GM12878 (cell line): ENCODE data around the gene DPH1. TPM values are rescaled to one million over a fixed set of nuclear protein-coding genes. Genes with fewer than 3 reads are reported as not detected.

Experiments
- ATAC-seq: fragments of 200-7000 bp; cut with Tn5 transposase; 3 replicates; pipeline ENCODE4 v1.9.1; 2020; ENCODE audit warnings: mild to moderate bottlenecking, moderate library complexity
- BruUV-seq: library from RNA; stranded (reverse); fragments of 400-500 nt; replicated peaks from 2 replicates; lab custom pipeline; 2021; lab: Mats Ljungman, UMichigan
- CTCF ChIA-PET: fragments of 300-600 bp; sonication (Branson Sonifier 250); formaldehyde crosslinking; extraction: SDS; loops from one replicate; lab custom pipeline; 2021; ENCODE audit warnings: inconsistent platforms; lab: Yijun Ruan, JAX
- POLR2A ChIA-PET: fragments of 350-600 bp; formaldehyde crosslinking; extraction: SDS; loops from one replicate; lab custom pipeline; 2021; ENCODE audit warnings: inconsistent platforms; lab: Charles Lee
- RAD21 ChIA-PET: fragments of 300-600 bp; sonication (Branson Sonifier 250); formaldehyde crosslinking; loops from one replicate; lab custom pipeline; 2023; ENCODE audit warnings: antibody characterized with exemption; ENCODE audit not compliant: unreplicated experiment; lab: Charles Lee
- SMC1A ChIA-PET: fragments of 300-600 bp; sonication (Branson Sonifier 250); formaldehyde crosslinking; loops from one replicate; lab custom pipeline; 2023; ENCODE audit not compliant: unreplicated experiment, uncharacterized antibody; lab: Charles Lee
- DNase-seq: peaks from one replicate; pipeline ENCODE4 v3.0.0-alpha.2; 2011; ENCODE audit warnings: low read depth, low spot score
- FAIRE-seq: peaks from 3 replicates; lab custom pipeline; 2011; peaks lifted over from hg19 to GRCh38; lab: Jason Lieb, UNC
- H2AFZ ChIP-seq: 2 replicates; pipeline ENCODE4 v1.6.0; 2011; ENCODE audit warnings: low read depth, low read length, control low read depth; ENCODE audit not compliant: control insufficient read depth
- H3K27ac ChIP-seq: 2 replicates; pipeline ENCODE4 v1.5.1; 2011; ENCODE audit warnings: control low read depth; ENCODE audit not compliant: control insufficient read depth, insufficient read depth
- H3K27me3 ChIP-seq, 2 experiments: replicated peaks in 1 of 2; 2 replicates each; pipeline versions ENCODE4 v1.6.0 to v1.6.1; 2011; ENCODE audit warnings: low read length in 1 of 2; ENCODE audit not compliant: control insufficient read depth in 2 of 2, insufficient read depth in 2 of 2
- H3K36me3 ChIP-seq, 2 experiments: 2 replicates each; pipeline ENCODE4 v1.5.1; 2011; ENCODE audit warnings: low read length in 1 of 2; ENCODE audit not compliant: control insufficient read depth in 2 of 2, insufficient read depth in 2 of 2
- H3K4me1 ChIP-seq: 2 replicates; pipeline ENCODE4 v1.6.1; 2011; ENCODE audit warnings: mild to moderate bottlenecking, low read length, moderate library complexity, mixed read lengths; ENCODE audit not compliant: control insufficient read depth, insufficient read depth
- H3K4me2 ChIP-seq: 2 replicates; pipeline ENCODE4 v1.6.0; 2011; ENCODE audit warnings: control low read depth; ENCODE audit not compliant: control insufficient read depth, insufficient read depth
- H3K4me3 ChIP-seq: fragments of 200-600 bp; sonication (generic); 2 replicates; pipeline ENCODE4 v1.5.1; 2016
- H3K79me2 ChIP-seq: 2 replicates; pipeline ENCODE4 v1.6.0; 2011; ENCODE audit warnings: low read length; ENCODE audit not compliant: control insufficient read depth, insufficient read depth
- H3K9ac ChIP-seq: 2 replicates; pipeline ENCODE4 v1.8.0; 2011; ENCODE audit warnings: low read length, control low read depth, mixed read lengths; ENCODE audit not compliant: control insufficient read depth, insufficient read depth
- H3K9me3 ChIP-seq: replicated peaks from 3 replicates; pipeline ENCODE4 v1.5.1; 2011; ENCODE audit warnings: mild to moderate bottlenecking, low read length; ENCODE audit not compliant: control insufficient read depth, insufficient read depth
- H4K20me1 ChIP-seq: 2 replicates; pipeline ENCODE4 v1.6.0; 2011; ENCODE audit not compliant: control insufficient read depth, insufficient read depth
- BHLHE40 ChIP-seq, 2 experiments: fragments of 450-650 bp in 1 of 2; IDR thresholded peaks; 2 replicates each; pipeline ENCODE4 v1.6.1; 2011 to 2017; ENCODE audit warnings: low read depth in 2 of 2, borderline replicate concordance in 1 of 2, improper control_type of control experiment in 1 of 2, low read length in 1 of 2, mild to moderate bottlenecking in 1 of 2
- CBX5 ChIP-seq: sonication (generic); IDR thresholded peaks from 2 replicates; pipeline ENCODE4 v1.6.1; 2016; ENCODE audit warnings: low read depth, moderate library complexity, mild to moderate bottlenecking, inconsistent platforms
- ESRRA ChIP-seq: IDR thresholded peaks from 2 replicates; pipeline ENCODE4 v1.6.1; 2012; ENCODE audit warnings: mild to moderate bottlenecking, low read length, improper control_type of control experiment
- NFXL1 ChIP-seq: fragments of 450-650 bp; IDR thresholded peaks from 2 replicates; pipeline ENCODE4 v1.6.1; 2017; ENCODE audit warnings: antibody characterized with exemption, mild to moderate bottlenecking, borderline replicate concordance
- PBX3 ChIP-seq: IDR thresholded peaks from 2 replicates; pipeline ENCODE4 v1.6.1; 2011; ENCODE audit warnings: mild to moderate bottlenecking, low read depth, low read length, moderate library complexity; ENCODE audit not compliant: insufficient replicate concordance
- POLR2AphosphoS2 ChIP-seq: IDR thresholded peaks from 2 replicates; pipeline ENCODE4 v1.6.1; 2011; ENCODE audit warnings: low read depth, mild to moderate bottlenecking, low read length, improper control_type of control experiment, moderate library complexity
- SP1 ChIP-seq: IDR thresholded peaks from one replicate; pipeline ENCODE4 v1.6.1; 2011; ENCODE audit warnings: low read depth, low read length
- WGBS: methylation state at CpG from one replicate; pipeline ENCODE4 v1.1.6; 2016; ENCODE audit warnings: low lambda C conversion rate; ENCODE audit not compliant: insufficient replicate concordance, insufficient coverage; ENCODE audit errors: missing lambda C conversion rate; 5-methylcytosine and 5-hydroxymethylcytosine counted together
- in situ Hi-C: fragments of 300-500 bp; cut with MboI; formaldehyde crosslinking; loops from 9 replicates; pipeline ENCODE4 v1.14.3; 2018; ENCODE audit warnings: mixed read lengths
- intact Hi-C: fragments of 100-400 bp; cut with micrococcal nuclease; formaldehyde crosslinking; loops from one replicate; pipeline ENCODE4 v1.14.2; 2022; ENCODE audit not compliant: unreplicated experiment
- polyA plus RNA-seq, 11 experiments: library from polyadenylated mRNA; depleted of rRNA in 4 of 11; unstranded in 6 of 11; stranded (reverse) in 5 of 11; fragments of >200 nt; fragmentation: Nextera tagmentation in 4 of 11; fragmentation: Illumina TruSeq in 1 of 11; extraction: Ambion mirVana in 4 of 11; extraction: Trizol in 1 of 11; gene quantifications; 1 replicate in 1 of 11; 2 replicates in 10 of 11; pipeline versions ENCODE4 v1.2.1 to v1.2.3, GENCODE V29; 2011 to 2016; ENCODE audit warnings: inconsistent platforms in 2 of 11, missing spikeins in 2 of 11, low read depth in 1 of 11
- total RNA-seq, 4 experiments: library from RNA; depleted of rRNA in 3 of 4; stranded (reverse); fragments of >200 nt in 3 of 4; fragmentation: Illumina TruSeq in 1 of 4; extraction: Trizol in 1 of 4; gene quantifications; 2 replicates each; pipeline versions ENCODE4 v1.2.1 to v1.2.3, GENCODE V29; 2013 to 2021
- TF ChIP-seq, protein P1 (sequence below): fragments of 450-650 bp; IDR thresholded peaks from 2 replicates; pipeline ENCODE4 v1.6.1; 2016; ENCODE audit warnings: mild to moderate bottlenecking
- TF ChIP-seq, protein P2 (sequence below): fragments of 450-650 bp; formaldehyde crosslinking; IDR thresholded peaks from 2 replicates; pipeline ENCODE4 v1.5.0; 2022; ENCODE audit warnings: mild to moderate bottlenecking, missing genetic modification characterization

DPH1 gene
- total and polyA plus RNA-seq, 10 of the 15 experiments (the other 5 are each of a cell fraction or from before 2014, with no cell fraction given), result 0.29 to 33.6 (median 20.2) TPM

- no peak for TF ChIP-seq CBX5
These were observed 21.4 kb upstream of the DPH1 start (continued) for GRCh38 chr17:2008332-2009126.

DNA sequence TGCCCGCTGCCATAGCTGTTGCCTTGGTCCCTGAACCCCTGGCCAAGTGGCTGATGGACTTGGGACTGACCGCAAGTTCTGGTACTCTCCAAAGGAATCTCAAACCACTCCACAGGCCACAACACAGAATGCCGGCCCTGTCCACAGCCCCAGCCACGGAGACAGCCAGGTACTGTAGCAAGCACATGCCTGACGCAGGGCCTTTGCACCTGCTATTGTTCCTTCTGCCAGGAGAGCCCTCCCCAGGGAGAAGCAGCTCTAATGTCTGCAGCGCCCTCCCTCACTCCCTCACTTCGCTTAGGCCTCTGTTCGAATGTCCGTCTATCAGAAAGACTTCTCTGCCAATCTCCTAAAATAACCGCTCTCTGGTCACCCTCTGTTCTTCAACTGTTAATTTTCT is 20.2 kb upstream of the DPH1 start:
- no peak for DNase-seq
- ChIA-PET POLR2A (no interaction called here), RAD21 (no interaction called here), CTCF (no interaction called here), SMC1A (no interaction called here)
- no peaks in the 10 kb centered on the region; a peak in 1 of 4 replicates for H3K27me3 ChIP-seq
- H3K9ac ChIP-seq, result no peak overlapping the region
- in situ Hi-C loops, result loop anchor here (25.0 kb wide), 1 partner anchor 97 kb away; no protein-coding TSS in a partner anchor
- no peak overlapping the region for H3K4me2 ChIP-seq
- intact Hi-C loops, result no loop called here
- no peaks in the 10 kb centered on the region for H3K79me2 ChIP-seq
- ATAC-seq, result no peak
- no TSS peak for BruUV-seq
- no peaks in the 10 kb centered on the region; the same call in 2 of the 3 replicates for H3K9me3 ChIP-seq
- no peak overlapping the region for H3K27ac ChIP-seq
- H4K20me1 ChIP-seq, result no peaks in the 10 kb centered on the region
- H3K4me1 ChIP-seq, result no peaks in the 10 kb centered on the region
- no peaks in the 10 kb centered on the region for H3K36me3 ChIP-seq
- no peak for FAIRE-seq
- WGBS, result 68% methylated on average over 10 of the region's 10 CpGs
- no peak overlapping the region for H2AFZ ChIP-seq
- no peak overlapping the region for H3K4me3 ChIP-seq
- TF ChIP-seq POLR2AphosphoS2 (no peak), SP1 (no peak), ESRRA (no peak), NFXL1 (no peak), PBX3 (no peak), BHLHE40 (IDR thresholded peaks at IDR 0.05; ENCODE audit: borderline replicate concordance in 1 of 2, low read depth in 2 of 2, low read length in 1 of 2) (no peak)
- TF ChIP-seq, protein P1, sequence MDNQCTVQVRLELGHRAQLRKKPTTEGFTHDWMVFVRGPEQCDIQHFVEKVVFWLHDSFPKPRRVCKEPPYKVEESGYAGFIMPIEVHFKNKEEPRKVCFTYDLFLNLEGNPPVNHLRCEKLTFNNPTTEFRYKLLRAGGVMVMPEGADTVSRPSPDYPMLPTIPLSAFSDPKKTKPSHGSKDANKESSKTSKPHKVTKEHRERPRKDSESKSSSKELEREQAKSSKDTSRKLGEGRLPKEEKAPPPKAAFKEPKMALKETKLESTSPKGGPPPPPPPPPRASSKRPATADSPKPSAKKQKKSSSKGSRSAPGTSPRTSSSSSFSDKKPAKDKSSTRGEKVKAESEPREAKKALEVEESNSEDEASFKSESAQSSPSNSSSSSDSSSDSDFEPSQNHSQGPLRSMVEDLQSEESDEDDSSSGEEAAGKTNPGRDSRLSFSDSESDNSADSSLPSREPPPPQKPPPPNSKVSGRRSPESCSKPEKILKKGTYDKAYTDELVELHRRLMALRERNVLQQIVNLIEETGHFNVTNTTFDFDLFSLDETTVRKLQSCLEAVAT, result no peak
- TF ChIP-seq, protein P2, sequence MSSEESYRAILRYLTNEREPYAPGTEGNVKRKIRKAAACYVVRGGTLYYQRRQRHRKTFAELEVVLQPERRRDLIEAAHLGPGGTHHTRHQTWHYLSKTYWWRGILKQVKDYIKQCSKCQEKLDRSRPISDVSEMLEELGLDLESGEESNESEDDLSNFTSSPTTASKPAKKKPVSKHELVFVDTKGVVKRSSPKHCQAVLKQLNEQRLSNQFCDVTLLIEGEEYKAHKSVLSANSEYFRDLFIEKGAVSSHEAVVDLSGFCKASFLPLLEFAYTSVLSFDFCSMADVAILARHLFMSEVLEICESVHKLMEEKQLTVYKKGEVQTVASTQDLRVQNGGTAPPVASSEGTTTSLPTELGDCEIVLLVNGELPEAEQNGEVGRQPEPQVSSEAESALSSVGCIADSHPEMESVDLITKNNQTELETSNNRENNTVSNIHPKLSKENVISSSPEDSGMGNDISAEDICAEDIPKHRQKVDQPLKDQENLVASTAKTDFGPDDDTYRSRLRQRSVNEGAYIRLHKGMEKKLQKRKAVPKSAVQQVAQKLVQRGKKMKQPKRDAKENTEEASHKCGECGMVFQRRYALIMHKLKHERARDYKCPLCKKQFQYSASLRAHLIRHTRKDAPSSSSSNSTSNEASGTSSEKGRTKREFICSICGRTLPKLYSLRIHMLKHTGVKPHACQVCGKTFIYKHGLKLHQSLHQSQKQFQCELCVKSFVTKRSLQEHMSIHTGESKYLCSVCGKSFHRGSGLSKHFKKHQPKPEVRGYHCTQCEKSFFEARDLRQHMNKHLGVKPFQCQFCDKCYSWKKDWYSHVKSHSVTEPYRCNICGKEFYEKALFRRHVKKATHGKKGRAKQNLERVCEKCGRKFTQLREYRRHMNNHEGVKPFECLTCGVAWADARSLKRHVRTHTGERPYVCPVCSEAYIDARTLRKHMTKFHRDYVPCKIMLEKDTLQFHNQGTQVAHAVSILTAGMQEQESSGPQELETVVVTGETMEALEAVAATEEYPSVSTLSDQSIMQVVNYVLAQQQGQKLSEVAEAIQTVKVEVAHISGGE, result no peak
